ENCODE data around the gene CXCL13. TPM values are rescaled to one million over a fixed set of nuclear protein-coding genes. Genes with fewer than 3 reads are reported as not detected.
"Not testable (repeated sequence)": the region's sequence is repeated elsewhere in the genome, so short reads cannot be mapped to it uniquely, and the experiment has no call there.

CXCL13 gene
- total and polyA plus RNA-seq, 2 experiments from 2014 or later, result not detected

DNA sequence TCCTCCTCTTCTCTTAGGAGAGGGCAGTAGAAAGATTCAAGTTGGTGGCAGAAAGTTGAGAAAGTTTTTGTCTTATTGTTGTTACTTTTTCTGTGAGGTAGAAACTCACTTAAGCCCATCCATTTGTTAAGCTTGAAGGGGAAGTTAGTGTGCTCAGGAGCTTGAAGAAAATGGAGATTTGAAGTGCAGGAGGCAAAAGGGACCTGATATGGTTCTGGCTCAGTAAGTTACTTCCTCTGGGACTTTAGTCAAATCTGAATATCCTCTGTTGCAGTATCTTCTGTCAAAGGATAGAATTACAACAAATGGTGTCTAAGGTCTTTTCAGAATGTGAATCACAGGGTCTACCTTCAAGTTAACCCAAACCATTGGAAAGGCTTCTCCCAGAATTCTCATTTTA is 46.2 kb downstream of the CXCL13 start:
- Histone ChIP-seq H3K27ac (no peak overlapping the region), H3K9me3 (ENCODE audit: low read depth) (no peaks in the 10 kb centered on the region), H3K36me3 (no peaks in the 10 kb centered on the region), H3K4me1 (ENCODE audit: low read depth) (no peaks in the 10 kb centered on the region), H3K27me3 (no peaks in the 10 kb centered on the region), H3K4me3 (no peak overlapping the region)
- DNase-seq (ENCODE audit: low read depth in 1 of 2, low spot score in 1 of 2), result no peak
- TF ChIP-seq, protein P1, sequence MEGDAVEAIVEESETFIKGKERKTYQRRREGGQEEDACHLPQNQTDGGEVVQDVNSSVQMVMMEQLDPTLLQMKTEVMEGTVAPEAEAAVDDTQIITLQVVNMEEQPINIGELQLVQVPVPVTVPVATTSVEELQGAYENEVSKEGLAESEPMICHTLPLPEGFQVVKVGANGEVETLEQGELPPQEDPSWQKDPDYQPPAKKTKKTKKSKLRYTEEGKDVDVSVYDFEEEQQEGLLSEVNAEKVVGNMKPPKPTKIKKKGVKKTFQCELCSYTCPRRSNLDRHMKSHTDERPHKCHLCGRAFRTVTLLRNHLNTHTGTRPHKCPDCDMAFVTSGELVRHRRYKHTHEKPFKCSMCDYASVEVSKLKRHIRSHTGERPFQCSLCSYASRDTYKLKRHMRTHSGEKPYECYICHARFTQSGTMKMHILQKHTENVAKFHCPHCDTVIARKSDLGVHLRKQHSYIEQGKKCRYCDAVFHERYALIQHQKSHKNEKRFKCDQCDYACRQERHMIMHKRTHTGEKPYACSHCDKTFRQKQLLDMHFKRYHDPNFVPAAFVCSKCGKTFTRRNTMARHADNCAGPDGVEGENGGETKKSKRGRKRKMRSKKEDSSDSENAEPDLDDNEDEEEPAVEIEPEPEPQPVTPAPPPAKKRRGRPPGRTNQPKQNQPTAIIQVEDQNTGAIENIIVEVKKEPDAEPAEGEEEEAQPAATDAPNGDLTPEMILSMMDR (IDR thresholded peaks at IDR 0.05; ENCODE audit: low read depth, low read length), result no peak

DNA sequence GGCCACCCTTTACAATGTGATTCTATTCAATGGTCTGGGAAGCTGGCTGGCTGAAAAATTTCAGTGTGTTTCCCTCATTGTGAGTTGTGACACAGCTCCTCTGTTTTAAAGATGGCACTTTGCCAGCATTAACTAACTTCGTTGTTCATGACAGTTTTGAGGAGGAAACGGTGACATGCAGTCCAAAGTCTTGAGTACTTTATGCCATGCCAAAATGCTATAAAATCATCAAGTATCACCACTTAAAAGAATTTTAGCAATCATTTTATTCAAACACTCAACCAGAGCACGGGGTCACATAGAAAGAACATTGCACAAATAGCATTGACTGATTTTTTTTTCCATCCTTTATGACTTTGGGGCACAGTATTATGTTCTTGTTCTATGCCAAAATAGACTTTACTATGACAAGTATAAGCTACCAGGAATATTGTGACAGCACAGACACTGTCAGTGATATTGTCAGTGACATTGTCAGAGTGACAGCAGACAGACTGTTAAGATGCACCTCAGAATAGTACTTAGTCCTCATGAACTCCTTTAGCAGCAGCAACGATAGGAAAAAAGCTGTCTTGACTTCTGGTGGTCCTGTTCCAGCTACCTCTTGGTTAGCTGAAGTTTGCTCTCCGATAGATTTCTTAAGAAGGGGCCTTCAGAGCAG is 46.7 kb downstream of the CXCL13 start:
- TF ChIP-seq, protein P1 (IDR thresholded peaks at IDR 0.05; ENCODE audit: low read depth, low read length), result no peak
- peak; percentile 3 to 34 for DNase-seq (ENCODE audit: low read depth in 1 of 2, low spot score in 1 of 2)
- Histone ChIP-seq H3K4me3 (no peak overlapping the region), H3K27ac (no peak overlapping the region), H3K4me1 (ENCODE audit: low read depth) (no peaks in the 10 kb centered on the region), H3K36me3 (no peaks in the 10 kb centered on the region), H3K9me3 (ENCODE audit: low read depth) (no peaks in the 10 kb centered on the region), H3K27me3 (no peaks in the 10 kb centered on the region)

DNA sequence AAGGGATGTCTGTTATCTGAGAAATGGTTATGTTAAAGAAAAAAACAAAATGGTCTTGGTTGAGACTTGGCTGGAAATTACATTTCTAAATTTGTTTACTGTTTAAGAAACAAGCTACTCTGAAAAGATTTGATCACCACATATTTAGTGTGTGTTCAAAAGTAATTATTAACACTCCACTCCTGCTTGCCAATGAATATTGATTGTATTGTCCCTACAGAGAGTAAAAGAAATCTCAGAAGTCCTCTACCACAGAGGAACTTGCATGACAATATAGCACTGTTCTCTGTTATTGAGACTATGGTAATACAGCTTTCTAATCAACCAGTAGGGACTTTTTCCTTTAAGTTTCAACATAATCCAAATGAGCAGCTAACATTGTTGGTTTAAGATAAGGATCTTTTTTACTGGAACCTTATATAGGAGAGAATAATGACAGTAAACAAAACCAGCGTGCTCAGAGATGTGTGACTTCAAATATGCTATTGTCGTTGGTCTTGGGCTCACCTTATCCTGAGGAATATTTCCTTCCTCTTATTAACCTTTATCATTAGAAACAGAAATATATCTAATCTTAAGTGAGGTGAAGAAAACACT is 47.6 kb downstream of the CXCL13 start:
- H3K4me1 ChIP-seq (ENCODE audit: low read depth), result no peaks in the 10 kb centered on the region
- DNase-seq (ENCODE audit: low read depth in 1 of 2, low spot score in 1 of 2), result no peak
- H3K27ac ChIP-seq, result no peak overlapping the region
- H3K4me3 ChIP-seq, result no peak overlapping the region
- TF ChIP-seq, protein P1 (IDR thresholded peaks at IDR 0.05; ENCODE audit: low read depth, low read length), result no peak
- no peaks in the 10 kb centered on the region for H3K9me3 ChIP-seq (ENCODE audit: low read depth)
- H3K36me3 ChIP-seq, result no peaks in the 10 kb centered on the region
- no peaks in the 10 kb centered on the region for H3K27me3 ChIP-seq

DNA sequence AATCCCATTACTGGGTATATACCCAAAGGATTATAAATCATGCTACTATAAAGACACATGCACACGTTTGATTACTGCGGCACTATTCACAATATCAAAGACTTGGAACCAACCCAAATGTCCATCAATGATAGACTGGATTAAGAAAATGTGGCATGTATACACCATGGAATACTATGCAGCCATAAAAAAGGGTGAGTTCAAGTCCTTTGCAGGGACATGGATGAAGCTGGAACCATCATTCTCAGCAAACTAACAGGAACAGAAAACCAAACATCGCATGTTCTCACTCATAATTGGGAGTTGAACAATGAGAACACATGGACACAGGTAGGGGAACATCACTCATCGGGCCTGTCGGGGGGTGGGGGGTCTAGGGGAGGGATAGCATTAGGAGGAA is 54.7 kb downstream of the CXCL13 start:
- not testable (repeated sequence) for DNase-seq (ENCODE audit: low read depth in 1 of 2, low spot score in 1 of 2); H3K36me3 ChIP-seq; H3K27me3 ChIP-seq; H3K4me1 ChIP-seq (ENCODE audit: low read depth); H3K9me3 ChIP-seq (ENCODE audit: low read depth); H3K4me3 ChIP-seq; H3K27ac ChIP-seq

Other genes with a start within 250 kb of the CXCL13 start
- 6.4 and 10.6 TPM in 2 replicates for gene CNOT6L, start 213.5 kb downstream of the CXCL13 start, total RNA-seq
- 6.5 and 7.4 TPM in 2 replicates for gene CNOT6L, start 213.5 kb downstream of the CXCL13 start, polyA plus RNA-seq